HepG2 (cell line): Measurements from ENCODE around the gene PNKD. TPM values are rescaled to one million over a fixed set of nuclear protein-coding genes. Genes with fewer than 3 reads are reported as not detected.
A peak's percentile ranks its signal among the peaks of the same experiment; 100 is the strongest.

Source experiments
- ARNTL ChIP-seq: sonication (generic); formaldehyde crosslinking; IDR thresholded peaks from 2 replicates; pipeline ENCODE4 v1.4.0; 2020; ENCODE audit warnings: mild to moderate bottlenecking, missing genetic modification reagents
- FOXP1 ChIP-seq, 2 experiments: fragments of 450-650 bp in 1 of 2; IDR thresholded peaks; 2 replicates each; pipeline ENCODE4 v1.6.1; 2017 to 2018; ENCODE audit warnings: antibody characterized with exemption in 1 of 2
- RBM39 ChIP-seq: fragments of 200-400 bp; formaldehyde crosslinking; IDR thresholded peaks from one replicate; pipeline ENCODE4 v1.6.1; 2018; ENCODE audit warnings: antibody characterized with exemption, mild to moderate bottlenecking, low read depth, low read length; ENCODE audit not compliant: poor library complexity, severe bottlenecking
- TSC22D2 ChIP-seq: sonication (generic); formaldehyde crosslinking; IDR thresholded peaks from 2 replicates; pipeline ENCODE4 v1.5.1; 2020; ENCODE audit warnings: missing genetic modification reagents, mild to moderate bottlenecking, borderline replicate concordance
- YEATS2 ChIP-seq: sonication (generic); formaldehyde crosslinking; IDR thresholded peaks from 2 replicates; pipeline ENCODE4 v1.4.0; 2020; ENCODE audit warnings: missing genetic modification reagents, borderline replicate concordance
- ZBTB38 ChIP-seq: sonication (generic); formaldehyde crosslinking; IDR thresholded peaks from 2 replicates; pipeline ENCODE4 v1.5.1; 2020; ENCODE audit warnings: mild to moderate bottlenecking, missing genetic modification reagents
- ZMAT3 ChIP-seq: sonication (generic); formaldehyde crosslinking; conservative IDR thresholded peaks from 2 replicates; pipeline ENCODE4 v1.7.0; 2021; ENCODE audit warnings: missing genetic modification reagents
- ZNF230 ChIP-seq: sonication (generic); formaldehyde crosslinking; IDR thresholded peaks from 2 replicates; pipeline ENCODE4 v1.4.0; 2020; ENCODE audit warnings: mild to moderate bottlenecking, missing genetic modification reagents
- ZNF550 ChIP-seq: sonication (generic); formaldehyde crosslinking; IDR thresholded peaks from 2 replicates; pipeline ENCODE4 v1.4.0; 2020; ENCODE audit warnings: mild to moderate bottlenecking, missing genetic modification reagents, borderline replicate concordance
- ZNF761 ChIP-seq: sonication (generic); formaldehyde crosslinking; conservative IDR thresholded peaks from 2 replicates; pipeline ENCODE4 v1.4.0; 2020; ENCODE audit warnings: mild to moderate bottlenecking, missing genetic modification reagents
- polyA plus RNA-seq, 8 experiments: library from polyadenylated mRNA; depleted of rRNA in 3 of 8; stranded (reverse) in 7 of 8; unstranded in 1 of 8; fragments of >200 nt; fragmentation: Illumina TruSeq in 4 of 8; extraction: Trizol in 4 of 8; gene quantifications; 2 replicates each; pipeline versions ENCODE4 v1.2.1 to v1.2.3, GENCODE V29; 2011 to 2016; ENCODE audit warnings: low read depth in 4 of 8, missing spikeins in 1 of 8, mixed read lengths in 1 of 8; ENCODE audit not compliant: insufficient read depth in 1 of 8
- total RNA-seq, 5 experiments: library from RNA; depleted of rRNA; stranded (reverse); fragments of >200 nt; fragmentation: Illumina TruSeq; extraction: Trizol; gene quantifications; 2 replicates each; pipeline ENCODE4 v1.2.3, GENCODE V29; 2016; ENCODE audit warnings: low read depth in 1 of 5
- TF ChIP-seq, protein P1 (sequence below): sonication (generic); formaldehyde crosslinking; conservative IDR thresholded peaks from 2 replicates; pipeline ENCODE4 v1.5.0; 2020; ENCODE audit warnings: missing genetic modification reagents
- TF ChIP-seq, protein P2 (sequence below): sonication (generic); formaldehyde crosslinking; IDR thresholded peaks from 2 replicates; pipeline ENCODE4 v1.4.0; 2020; ENCODE audit warnings: mild to moderate bottlenecking, missing genetic modification reagents
- TF ChIP-seq, protein P3 (sequence below): sonication (generic); formaldehyde crosslinking; IDR thresholded peaks from 2 replicates; pipeline ENCODE4 v1.8.0; 2023; ENCODE audit warnings: mild to moderate bottlenecking, missing genetic modification reagents
- TF ChIP-seq, protein P4 (sequence below): sonication (generic); formaldehyde crosslinking; conservative IDR thresholded peaks from 2 replicates; pipeline ENCODE4 v1.8.0; 2022; ENCODE audit warnings: missing genetic modification reagents
- TF ChIP-seq, protein P5 (sequence below): sonication (generic); IDR thresholded peaks from 2 replicates; pipeline ENCODE4 v1.6.1; 2016; ENCODE audit warnings: low read depth, borderline replicate concordance
- TF ChIP-seq, protein P6 (sequence below): IDR thresholded peaks from 2 replicates; pipeline ENCODE4 v1.6.1; 2016; ENCODE audit warnings: mild to moderate bottlenecking

PNKD gene
- total and polyA plus RNA-seq, 2 of the 13 experiments (the other 11 are each of a cell fraction or from before 2014, with no cell fraction given) = 55.9 to 80.4 TPM

DNA sequence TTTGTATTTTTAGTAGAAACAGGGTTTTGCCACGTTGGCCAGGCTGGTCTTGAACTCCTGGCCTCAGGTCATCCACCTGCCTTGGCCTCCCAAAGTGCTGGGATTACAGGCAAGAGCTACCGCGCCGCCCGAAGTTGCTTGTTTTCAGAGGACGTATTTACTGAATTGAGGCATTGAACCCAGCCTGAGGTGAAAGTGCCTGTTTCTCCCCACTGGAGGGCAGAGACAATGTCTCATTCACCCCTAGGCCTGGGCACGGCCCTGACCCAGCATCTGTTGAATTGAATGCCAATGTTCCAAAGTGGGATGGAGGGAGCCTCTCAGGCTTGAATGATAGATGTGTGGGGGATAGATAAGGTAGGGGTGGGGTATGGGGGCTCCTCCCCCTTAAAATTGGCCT lies 26.5 kb downstream of the PNKD start (continued):
- TF ChIP-seq, protein P1, sequence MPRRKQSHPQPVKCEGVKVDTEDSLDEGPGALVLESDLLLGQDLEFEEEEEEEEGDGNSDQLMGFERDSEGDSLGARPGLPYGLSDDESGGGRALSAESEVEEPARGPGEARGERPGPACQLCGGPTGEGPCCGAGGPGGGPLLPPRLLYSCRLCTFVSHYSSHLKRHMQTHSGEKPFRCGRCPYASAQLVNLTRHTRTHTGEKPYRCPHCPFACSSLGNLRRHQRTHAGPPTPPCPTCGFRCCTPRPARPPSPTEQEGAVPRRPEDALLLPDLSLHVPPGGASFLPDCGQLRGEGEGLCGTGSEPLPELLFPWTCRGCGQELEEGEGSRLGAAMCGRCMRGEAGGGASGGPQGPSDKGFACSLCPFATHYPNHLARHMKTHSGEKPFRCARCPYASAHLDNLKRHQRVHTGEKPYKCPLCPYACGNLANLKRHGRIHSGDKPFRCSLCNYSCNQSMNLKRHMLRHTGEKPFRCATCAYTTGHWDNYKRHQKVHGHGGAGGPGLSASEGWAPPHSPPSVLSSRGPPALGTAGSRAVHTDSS (CRISPR knock-in tag) = no peak
- TF ChIP-seq, protein P2, sequence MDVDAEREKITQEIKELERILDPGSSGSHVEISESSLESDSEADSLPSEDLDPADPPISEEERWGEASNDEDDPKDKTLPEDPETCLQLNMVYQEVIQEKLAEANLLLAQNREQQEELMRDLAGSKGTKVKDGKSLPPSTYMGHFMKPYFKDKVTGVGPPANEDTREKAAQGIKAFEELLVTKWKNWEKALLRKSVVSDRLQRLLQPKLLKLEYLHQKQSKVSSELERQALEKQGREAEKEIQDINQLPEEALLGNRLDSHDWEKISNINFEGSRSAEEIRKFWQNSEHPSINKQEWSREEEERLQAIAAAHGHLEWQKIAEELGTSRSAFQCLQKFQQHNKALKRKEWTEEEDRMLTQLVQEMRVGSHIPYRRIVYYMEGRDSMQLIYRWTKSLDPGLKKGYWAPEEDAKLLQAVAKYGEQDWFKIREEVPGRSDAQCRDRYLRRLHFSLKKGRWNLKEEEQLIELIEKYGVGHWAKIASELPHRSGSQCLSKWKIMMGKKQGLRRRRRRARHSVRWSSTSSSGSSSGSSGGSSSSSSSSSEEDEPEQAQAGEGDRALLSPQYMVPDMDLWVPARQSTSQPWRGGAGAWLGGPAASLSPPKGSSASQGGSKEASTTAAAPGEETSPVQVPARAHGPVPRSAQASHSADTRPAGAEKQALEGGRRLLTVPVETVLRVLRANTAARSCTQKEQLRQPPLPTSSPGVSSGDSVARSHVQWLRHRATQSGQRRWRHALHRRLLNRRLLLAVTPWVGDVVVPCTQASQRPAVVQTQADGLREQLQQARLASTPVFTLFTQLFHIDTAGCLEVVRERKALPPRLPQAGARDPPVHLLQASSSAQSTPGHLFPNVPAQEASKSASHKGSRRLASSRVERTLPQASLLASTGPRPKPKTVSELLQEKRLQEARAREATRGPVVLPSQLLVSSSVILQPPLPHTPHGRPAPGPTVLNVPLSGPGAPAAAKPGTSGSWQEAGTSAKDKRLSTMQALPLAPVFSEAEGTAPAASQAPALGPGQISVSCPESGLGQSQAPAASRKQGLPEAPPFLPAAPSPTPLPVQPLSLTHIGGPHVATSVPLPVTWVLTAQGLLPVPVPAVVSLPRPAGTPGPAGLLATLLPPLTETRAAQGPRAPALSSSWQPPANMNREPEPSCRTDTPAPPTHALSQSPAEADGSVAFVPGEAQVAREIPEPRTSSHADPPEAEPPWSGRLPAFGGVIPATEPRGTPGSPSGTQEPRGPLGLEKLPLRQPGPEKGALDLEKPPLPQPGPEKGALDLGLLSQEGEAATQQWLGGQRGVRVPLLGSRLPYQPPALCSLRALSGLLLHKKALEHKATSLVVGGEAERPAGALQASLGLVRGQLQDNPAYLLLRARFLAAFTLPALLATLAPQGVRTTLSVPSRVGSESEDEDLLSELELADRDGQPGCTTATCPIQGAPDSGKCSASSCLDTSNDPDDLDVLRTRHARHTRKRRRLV (CRISPR knock-in tag) = no peak
- no peak for TF ChIP-seq ZNF230 (CRISPR knock-in tag)
- TF ChIP-seq, protein P3, sequence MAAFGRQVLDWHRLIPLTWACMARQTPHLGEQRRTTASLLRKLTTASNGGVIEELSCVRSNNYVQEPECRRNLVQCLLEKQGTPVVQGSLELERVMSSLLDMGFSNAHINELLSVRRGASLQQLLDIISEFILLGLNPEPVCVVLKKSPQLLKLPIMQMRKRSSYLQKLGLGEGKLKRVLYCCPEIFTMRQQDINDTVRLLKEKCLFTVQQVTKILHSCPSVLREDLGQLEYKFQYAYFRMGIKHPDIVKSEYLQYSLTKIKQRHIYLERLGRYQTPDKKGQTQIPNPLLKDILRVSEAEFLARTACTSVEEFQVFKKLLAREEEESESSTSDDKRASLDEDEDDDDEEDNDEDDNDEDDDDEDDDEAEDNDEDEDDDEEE (CRISPR knock-in tag) = no peak
- no peak for TF ChIP-seq RBM39
- TF ChIP-seq, protein P4, sequence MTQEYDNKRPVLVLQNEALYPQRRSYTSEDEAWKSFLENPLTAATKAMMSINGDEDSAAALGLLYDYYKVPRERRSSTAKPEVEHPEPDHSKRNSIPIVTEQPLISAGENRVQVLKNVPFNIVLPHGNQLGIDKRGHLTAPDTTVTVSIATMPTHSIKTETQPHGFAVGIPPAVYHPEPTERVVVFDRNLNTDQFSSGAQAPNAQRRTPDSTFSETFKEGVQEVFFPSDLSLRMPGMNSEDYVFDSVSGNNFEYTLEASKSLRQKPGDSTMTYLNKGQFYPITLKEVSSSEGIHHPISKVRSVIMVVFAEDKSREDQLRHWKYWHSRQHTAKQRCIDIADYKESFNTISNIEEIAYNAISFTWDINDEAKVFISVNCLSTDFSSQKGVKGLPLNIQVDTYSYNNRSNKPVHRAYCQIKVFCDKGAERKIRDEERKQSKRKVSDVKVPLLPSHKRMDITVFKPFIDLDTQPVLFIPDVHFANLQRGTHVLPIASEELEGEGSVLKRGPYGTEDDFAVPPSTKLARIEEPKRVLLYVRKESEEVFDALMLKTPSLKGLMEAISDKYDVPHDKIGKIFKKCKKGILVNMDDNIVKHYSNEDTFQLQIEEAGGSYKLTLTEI = no peak
- no peak for TF ChIP-seq FOXP1 (IDR thresholded peaks at IDR 0.05)
- TF ChIP-seq FOXP1 (CRISPR knock-in tag; IDR thresholded peaks at IDR 0.05) = no peak
- no peak for TF ChIP-seq TSC22D2
- TF ChIP-seq ZMAT3 (CRISPR knock-in tag) = no peak
- TF ChIP-seq, protein P5, sequence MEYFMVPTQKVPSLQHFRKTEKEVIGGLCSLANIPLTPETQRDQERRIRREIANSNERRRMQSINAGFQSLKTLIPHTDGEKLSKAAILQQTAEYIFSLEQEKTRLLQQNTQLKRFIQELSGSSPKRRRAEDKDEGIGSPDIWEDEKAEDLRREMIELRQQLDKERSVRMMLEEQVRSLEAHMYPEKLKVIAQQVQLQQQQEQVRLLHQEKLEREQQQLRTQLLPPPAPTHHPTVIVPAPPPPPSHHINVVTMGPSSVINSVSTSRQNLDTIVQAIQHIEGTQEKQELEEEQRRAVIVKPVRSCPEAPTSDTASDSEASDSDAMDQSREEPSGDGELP = no peak
- TF ChIP-seq ZBTB38 (CRISPR knock-in tag) = 0 out of 2 replicates have a peak, but pooled peaks have one; percentile 19
- TF ChIP-seq, protein P6, sequence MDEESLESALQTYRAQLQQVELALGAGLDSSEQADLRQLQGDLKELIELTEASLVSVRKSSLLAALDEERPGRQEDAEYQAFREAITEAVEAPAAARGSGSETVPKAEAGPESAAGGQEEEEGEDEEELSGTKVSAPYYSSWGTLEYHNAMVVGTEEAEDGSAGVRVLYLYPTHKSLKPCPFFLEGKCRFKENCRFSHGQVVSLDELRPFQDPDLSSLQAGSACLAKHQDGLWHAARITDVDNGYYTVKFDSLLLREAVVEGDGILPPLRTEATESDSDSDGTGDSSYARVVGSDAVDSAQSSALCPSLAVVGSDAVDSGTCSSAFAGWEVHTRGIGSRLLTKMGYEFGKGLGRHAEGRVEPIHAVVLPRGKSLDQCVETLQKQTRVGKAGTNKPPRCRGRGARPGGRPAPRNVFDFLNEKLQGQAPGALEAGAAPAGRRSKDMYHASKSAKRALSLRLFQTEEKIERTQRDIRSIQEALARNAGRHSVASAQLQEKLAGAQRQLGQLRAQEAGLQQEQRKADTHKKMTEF (CRISPR knock-in tag) = 0 out of 2 replicates have a peak, but pooled peaks have one; percentile 28
- TF ChIP-seq YEATS2 (CRISPR knock-in tag) = no peak
- no peak for TF ChIP-seq ZNF761 (CRISPR knock-in tag)
- no peak for TF ChIP-seq ARNTL
- TF ChIP-seq ZNF550 (CRISPR knock-in tag) = no peak
